AG04450 (cell line): ENCODE data around the gene HYAL4. TPM values are rescaled to one million over a fixed set of nuclear protein-coding genes. Genes with fewer than 3 reads are reported as not detected.

ENCODE experiments used
- CTCF ChIA-PET: fragments of 300-600, 350-600 bp; formaldehyde crosslinking; extraction: SDS; loops from one replicate; lab custom pipeline; 2022; ENCODE audit warnings: antibody characterized with exemption, inconsistent platforms; lab: Charles Lee
- POLR2A ChIA-PET: fragments of 350-600 bp; formaldehyde crosslinking; extraction: SDS; loops from one replicate; lab custom pipeline; 2021; ENCODE audit warnings: antibody characterized with exemption, inconsistent platforms; lab: Yijun Ruan, JAX
- DNase-seq: peaks from one replicate; pipeline ENCODE4 v3.0.0-alpha.2; 2011; ENCODE audit warnings: low read depth, low spot score
- H3K27ac ChIP-seq: one replicate; pipeline ENCODE4 v1.5.1; 2012; ENCODE audit warnings: low read depth, low read length, control low read depth
- H3K27me3 ChIP-seq: one replicate; pipeline ENCODE4 v1.6.0; 2012; ENCODE audit warnings: low read length; ENCODE audit not compliant: control insufficient read depth, insufficient read depth
- H3K4me3 ChIP-seq: 2 replicates; pipeline ENCODE4 v1.5.1; 2011; ENCODE audit warnings: mild to moderate bottlenecking, low read depth, low read length, control low read depth
- H3K9me3 ChIP-seq: 2 replicates; pipeline ENCODE4 v1.5.1; 2012; ENCODE audit warnings: low read length; ENCODE audit not compliant: control insufficient read depth, insufficient read depth
- polyA plus RNA-seq: library from polyadenylated mRNA; depleted of rRNA; stranded (reverse); fragments of >200 nt; gene quantifications from 2 replicates; pipeline ENCODE4 v1.2.3, GENCODE V29; 2011
- TF ChIP-seq, protein P1 (sequence below): IDR thresholded peaks from 2 replicates; pipeline ENCODE4 v1.5.1; 2011; ENCODE audit warnings: low read depth, low read length, control low read depth, inconsistent platforms

The HYAL4 gene
- polyA plus RNA-seq, 1 experiment, result not detected

GRCh38 chr7:123872908-123873307 is 27.9 kb downstream of the HYAL4 start:
- CTCF ChIA-PET, result interaction anchor here (0.9 to 3.5 kb wide), 8 partner anchors 75 to 381 kb away, joined by 3 to 39 read pairs (median 15); no protein-coding TSS in a partner anchor
- DNase-seq, result no peak
- POLR2A ChIA-PET, result no interaction called here
- TF ChIP-seq, protein P1, sequence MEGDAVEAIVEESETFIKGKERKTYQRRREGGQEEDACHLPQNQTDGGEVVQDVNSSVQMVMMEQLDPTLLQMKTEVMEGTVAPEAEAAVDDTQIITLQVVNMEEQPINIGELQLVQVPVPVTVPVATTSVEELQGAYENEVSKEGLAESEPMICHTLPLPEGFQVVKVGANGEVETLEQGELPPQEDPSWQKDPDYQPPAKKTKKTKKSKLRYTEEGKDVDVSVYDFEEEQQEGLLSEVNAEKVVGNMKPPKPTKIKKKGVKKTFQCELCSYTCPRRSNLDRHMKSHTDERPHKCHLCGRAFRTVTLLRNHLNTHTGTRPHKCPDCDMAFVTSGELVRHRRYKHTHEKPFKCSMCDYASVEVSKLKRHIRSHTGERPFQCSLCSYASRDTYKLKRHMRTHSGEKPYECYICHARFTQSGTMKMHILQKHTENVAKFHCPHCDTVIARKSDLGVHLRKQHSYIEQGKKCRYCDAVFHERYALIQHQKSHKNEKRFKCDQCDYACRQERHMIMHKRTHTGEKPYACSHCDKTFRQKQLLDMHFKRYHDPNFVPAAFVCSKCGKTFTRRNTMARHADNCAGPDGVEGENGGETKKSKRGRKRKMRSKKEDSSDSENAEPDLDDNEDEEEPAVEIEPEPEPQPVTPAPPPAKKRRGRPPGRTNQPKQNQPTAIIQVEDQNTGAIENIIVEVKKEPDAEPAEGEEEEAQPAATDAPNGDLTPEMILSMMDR, result no peak
- Histone ChIP-seq H3K4me3 (no peak overlapping the region), H3K27me3 (no peaks in the 10 kb centered on the region), H3K27ac (no peak overlapping the region), H3K9me3 (no peaks in the 10 kb centered on the region)

DNA sequence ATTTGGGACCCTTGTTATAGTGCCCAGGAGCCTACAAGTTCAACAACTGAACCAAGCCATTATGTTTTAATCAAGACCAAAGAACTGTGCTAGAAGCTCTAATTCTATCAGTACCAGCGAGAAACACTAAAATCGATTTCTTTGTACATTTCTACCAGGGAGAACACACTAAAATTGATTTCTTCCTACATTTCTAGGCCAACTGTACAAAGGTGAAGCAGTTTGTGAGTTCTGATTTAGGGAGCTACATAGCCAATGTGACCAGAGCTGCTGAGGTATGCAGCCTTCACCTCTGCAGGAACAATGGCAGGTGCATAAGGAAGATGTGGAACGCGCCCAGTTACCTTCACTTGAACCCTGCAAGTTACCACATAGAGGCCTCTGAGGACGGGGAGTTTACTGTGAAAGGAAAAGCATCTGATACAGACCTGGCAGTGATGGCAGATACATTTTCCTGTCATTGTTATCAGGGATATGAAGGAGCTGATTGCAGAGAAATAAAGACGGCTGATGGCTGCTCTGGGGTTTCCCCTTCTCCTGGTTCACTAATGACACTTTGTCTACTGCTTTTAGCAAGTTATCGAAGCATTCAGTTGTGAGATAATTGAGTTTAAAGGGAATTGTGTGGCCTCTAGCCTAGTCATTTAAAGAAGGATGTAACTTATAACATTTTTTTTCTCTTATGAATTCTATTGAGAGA is 31.7 kb downstream of the HYAL4 start:
- CTCF ChIA-PET, result interaction anchor here (1.1 to 1.4 kb wide), 2 partner anchors 79 to 241 kb away, joined by 3 to 5 read pairs; no protein-coding TSS in a partner anchor
- no peak for DNase-seq
- Histone ChIP-seq H3K9me3 (no peaks in the 10 kb centered on the region), H3K27me3 (no peaks in the 10 kb centered on the region), H3K27ac (no peak overlapping the region), H3K4me3 (no peak overlapping the region)
- TF ChIP-seq, protein P1, result no peak
- POLR2A ChIA-PET, result no interaction called here

DNA sequence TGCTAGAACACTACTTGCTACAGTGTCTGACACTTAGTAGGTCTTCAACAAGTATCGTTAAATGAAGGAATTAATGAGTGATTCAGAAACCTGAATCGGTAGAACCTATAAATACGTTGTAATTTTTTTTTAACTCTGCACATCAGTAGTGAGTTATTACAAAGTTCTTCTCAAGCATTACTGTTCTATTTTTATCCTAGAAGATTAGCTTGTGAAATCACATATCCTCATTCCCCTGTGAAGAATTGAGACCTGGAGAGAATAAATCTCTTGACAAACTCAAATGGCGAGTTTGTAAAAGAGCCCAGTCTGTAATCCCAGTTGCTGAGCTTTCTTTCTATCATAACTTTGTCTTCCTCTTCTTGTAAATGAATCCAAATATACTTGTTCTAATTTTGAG is 34.7 kb downstream of the HYAL4 start:
- H3K9me3 ChIP-seq, result no peaks in the 10 kb centered on the region
- POLR2A ChIA-PET, result no interaction called here
- CTCF ChIA-PET, result interaction anchor here (2.1 kb wide), 1 partner anchor 15 kb away, joined by 9 read pairs; no protein-coding TSS in a partner anchor

DNA sequence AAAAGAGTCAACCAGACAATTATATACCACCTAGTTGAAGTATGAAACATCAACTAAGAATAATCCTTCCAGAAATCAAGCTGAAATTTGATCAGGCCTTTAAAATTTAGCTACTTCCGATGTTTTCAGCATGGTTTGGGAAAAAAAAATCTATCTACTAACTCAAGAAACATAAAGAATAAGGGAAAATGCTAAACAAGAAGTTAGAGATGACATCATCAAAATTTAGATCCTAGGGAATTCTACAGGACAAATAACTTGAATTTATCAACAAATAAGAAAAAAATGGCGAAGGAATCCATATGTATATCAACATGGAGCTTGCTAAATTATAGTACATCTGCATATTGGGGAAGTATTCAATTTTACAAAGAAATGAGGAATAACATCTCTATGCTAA is 36.3 kb downstream of the HYAL4 start:
- Histone ChIP-seq H3K27ac (no peak overlapping the region), H3K27me3 (no peaks in the 10 kb centered on the region), H3K4me3 (no peak overlapping the region), H3K9me3 (no peaks in the 10 kb centered on the region)
- CTCF ChIA-PET, result no interaction called here
- TF ChIP-seq, protein P1, result no peak
- no peak for DNase-seq
- POLR2A ChIA-PET, result no interaction called here

More for the DNA sequence above, 34.7 kb downstream of the HYAL4 start:
- Histone ChIP-seq H3K27me3 (no peaks in the 10 kb centered on the region), H3K27ac (no peak overlapping the region), H3K4me3 (no peak overlapping the region)
- DNase-seq, result no peak
- TF ChIP-seq, protein P1, result no peak

DNA sequence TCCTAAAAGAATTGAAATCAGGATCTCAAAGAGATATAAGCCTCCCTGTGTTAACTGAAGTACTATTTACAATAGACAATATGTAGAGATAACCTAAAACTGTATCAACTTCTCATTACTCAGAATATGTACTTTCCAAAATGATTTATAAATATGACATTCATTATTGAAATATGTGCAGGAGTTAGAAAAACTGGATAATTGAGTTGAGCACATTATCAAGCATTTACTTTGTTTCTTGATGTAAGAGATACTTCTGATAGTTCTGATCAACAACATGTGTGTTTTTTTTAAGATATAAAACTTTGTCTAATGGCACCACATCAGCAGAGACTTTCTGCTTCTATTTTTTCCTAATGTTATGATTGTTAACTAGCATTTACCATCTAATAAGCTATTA is 38.2 kb downstream of the HYAL4 start:
- Histone ChIP-seq H3K27me3 (no peaks in the 10 kb centered on the region), H3K27ac (no peak overlapping the region), H3K4me3 (no peak overlapping the region), H3K9me3 (no peaks in the 10 kb centered on the region)
- no peak for DNase-seq
- POLR2A ChIA-PET, result no interaction called here
- CTCF ChIA-PET, result no interaction called here
- TF ChIP-seq, protein P1, result no peak
